ENCODE measurements around the gene ADAMTS16.

The ADAMTS16 gene

DNA sequence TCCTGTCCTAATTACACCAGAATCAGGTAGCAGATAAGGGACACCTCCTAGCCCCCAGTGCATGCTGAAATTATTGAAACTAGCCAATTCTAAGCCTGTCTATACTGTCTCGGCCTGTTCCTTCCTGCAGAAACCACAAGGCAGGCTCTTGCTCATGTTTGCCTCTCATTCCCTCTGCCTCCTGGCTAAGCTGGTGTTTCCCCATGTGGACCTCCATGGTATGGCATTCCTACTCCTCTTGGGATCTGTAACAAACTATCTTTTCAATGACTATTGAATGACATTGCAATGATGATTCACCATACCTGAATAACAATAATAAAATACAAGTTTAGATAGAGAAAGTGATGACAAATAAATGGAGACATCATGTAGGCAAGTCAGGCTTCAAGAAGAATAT, 35.6 kb upstream of the ADAMTS16 start:
- ChIA-PET CTCF (no interaction called here), POLR2A (no interaction called here)

DNA sequence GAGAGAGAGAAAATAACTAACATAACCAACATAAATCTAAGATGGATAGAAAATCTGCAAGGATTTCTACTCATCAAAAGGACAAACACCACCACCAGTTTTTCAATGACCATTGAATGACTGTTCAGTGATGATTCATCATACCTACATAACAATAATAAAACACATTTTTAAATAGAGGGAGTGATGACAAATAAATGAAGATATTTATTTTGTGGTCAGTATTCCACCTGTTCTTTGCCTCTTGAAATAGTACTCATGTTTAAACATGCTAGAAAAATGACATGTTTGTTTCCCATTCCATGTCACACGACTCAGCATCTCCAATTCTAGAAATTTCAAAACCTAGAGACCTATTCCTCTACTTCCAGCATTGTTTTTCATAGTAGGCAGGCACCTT, 34.6 kb upstream of the ADAMTS16 start:
- ChIA-PET POLR2A (no interaction called here), CTCF (no interaction called here)
- TF ChIP-seq SUZ12 (IDR thresholded peaks at IDR 0.05), result no peak
- no peak for TF ChIP-seq CTBP1 (IDR thresholded peaks at IDR 0.05; ENCODE audit: borderline replicate concordance)
- no peak for TF ChIP-seq ZNF384 (IDR thresholded peaks at IDR 0.05)
- no peak for TF ChIP-seq FOXK2 (IDR thresholded peaks at IDR 0.05)
- no peak for TF ChIP-seq ELF4 (IDR thresholded peaks at IDR 0.05)
- TF ChIP-seq SP1 (IDR thresholded peaks at IDR 0.05), result no peak
- TF ChIP-seq HDGF (IDR thresholded peaks at IDR 0.05; ENCODE audit: borderline replicate concordance), result no peak
- no peak for TF ChIP-seq LEF1 (IDR thresholded peaks at IDR 0.05; ENCODE audit: borderline replicate concordance)
- TF ChIP-seq FOXA1 (IDR thresholded peaks at IDR 0.05), result no peak
- no peak for TF ChIP-seq NFRKB (IDR thresholded peaks at IDR 0.05)
- TF ChIP-seq BHLHE40 (IDR thresholded peaks at IDR 0.05; ENCODE audit: borderline replicate concordance), result no peak
- TF ChIP-seq L3MBTL2 (conservative IDR thresholded peaks at IDR 0.05), result no peak
- DNase-seq (ENCODE audit: extremely low spot score), result no peak

More for the DNA sequence above, 35.6 kb upstream of the ADAMTS16 start:
- DNase-seq (ENCODE audit: extremely low spot score), result no peak
- TF ChIP-seq ARNT (IDR thresholded peaks at IDR 0.05), result no peak

DNA sequence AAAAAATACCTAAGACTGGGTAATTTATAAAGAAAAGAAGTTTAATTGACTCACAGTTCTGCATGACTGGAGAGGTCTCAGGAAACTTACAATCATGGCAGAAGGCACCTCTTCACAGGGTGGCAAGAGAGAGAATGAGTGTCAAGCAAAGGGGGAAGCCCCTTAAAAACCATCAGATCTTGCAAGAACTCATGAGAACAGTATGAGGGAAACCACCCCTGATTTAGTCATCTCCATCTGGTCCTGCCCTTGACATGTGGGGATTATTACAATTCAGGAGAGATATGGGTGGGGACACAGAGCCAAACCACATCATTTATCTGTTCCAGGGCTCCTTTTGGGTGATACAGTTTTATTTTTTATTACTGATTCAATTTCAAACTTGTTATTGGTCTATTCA, 23.2 kb upstream of the ADAMTS16 start:
- ChIA-PET CTCF (no interaction called here), POLR2A (no interaction called here)
- no peak for TF ChIP-seq FOXM1 (IDR thresholded peaks at IDR 0.05; ENCODE audit: borderline replicate concordance)
- TF ChIP-seq NFRKB (IDR thresholded peaks at IDR 0.05), result no peak
- TF ChIP-seq HDGF (IDR thresholded peaks at IDR 0.05; ENCODE audit: borderline replicate concordance), result no peak
- no peak for TF ChIP-seq SP1 (IDR thresholded peaks at IDR 0.05)
- no peak for TF ChIP-seq FOXK2 (IDR thresholded peaks at IDR 0.05)
- TF ChIP-seq BHLHE40 (IDR thresholded peaks at IDR 0.05; ENCODE audit: borderline replicate concordance), result no peak
- TF ChIP-seq, protein P1, sequence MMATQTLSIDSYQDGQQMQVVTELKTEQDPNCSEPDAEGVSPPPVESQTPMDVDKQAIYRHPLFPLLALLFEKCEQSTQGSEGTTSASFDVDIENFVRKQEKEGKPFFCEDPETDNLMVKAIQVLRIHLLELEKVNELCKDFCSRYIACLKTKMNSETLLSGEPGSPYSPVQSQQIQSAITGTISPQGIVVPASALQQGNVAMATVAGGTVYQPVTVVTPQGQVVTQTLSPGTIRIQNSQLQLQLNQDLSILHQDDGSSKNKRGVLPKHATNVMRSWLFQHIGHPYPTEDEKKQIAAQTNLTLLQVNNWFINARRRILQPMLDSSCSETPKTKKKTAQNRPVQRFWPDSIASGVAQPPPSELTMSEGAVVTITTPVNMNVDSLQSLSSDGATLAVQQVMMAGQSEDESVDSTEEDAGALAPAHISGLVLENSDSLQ (IDR thresholded peaks at IDR 0.05), result no peak
- TF ChIP-seq L3MBTL2 (conservative IDR thresholded peaks at IDR 0.05), result no peak
- TF ChIP-seq LEF1 (IDR thresholded peaks at IDR 0.05; ENCODE audit: borderline replicate concordance), result no peak
- no peak for TF ChIP-seq ZNF384 (IDR thresholded peaks at IDR 0.05)
- TF ChIP-seq TARDBP (IDR thresholded peaks at IDR 0.05), result no peak
- no peak for TF ChIP-seq FOXA1 (IDR thresholded peaks at IDR 0.05)
- TF ChIP-seq CTBP1 (IDR thresholded peaks at IDR 0.05; ENCODE audit: borderline replicate concordance), result no peak
- TF ChIP-seq ARNT (IDR thresholded peaks at IDR 0.05), result no peak

DNA sequence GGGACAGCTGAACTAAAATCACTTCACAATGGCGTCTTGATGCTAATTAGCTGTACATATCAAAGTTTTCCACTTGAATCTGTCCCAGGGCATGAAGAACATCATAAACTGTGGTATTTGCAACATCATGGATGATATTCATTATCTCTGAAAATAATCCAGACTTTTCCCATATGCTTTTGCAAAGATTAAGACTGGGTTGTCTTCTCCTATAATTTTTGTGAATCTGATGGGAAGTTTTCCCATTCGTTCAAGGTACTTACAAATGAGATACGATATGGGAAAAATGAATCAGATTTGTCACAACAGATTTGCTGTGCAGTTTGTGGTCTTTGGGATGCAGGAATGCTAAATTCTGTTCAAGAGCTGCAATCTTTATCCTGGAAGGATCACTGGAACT, 17.4 kb upstream of the ADAMTS16 start:
- POLR2A ChIA-PET, result no interaction called here
- no peak for DNase-seq (ENCODE audit: extremely low spot score)
- TF ChIP-seq NFRKB (IDR thresholded peaks at IDR 0.05) (no peak), L3MBTL2 (conservative IDR thresholded peaks at IDR 0.05) (no peak), BHLHE40 (IDR thresholded peaks at IDR 0.05; ENCODE audit: borderline replicate concordance) (no peak), HDGF (IDR thresholded peaks at IDR 0.05; ENCODE audit: borderline replicate concordance) (no peak), TARDBP (IDR thresholded peaks at IDR 0.05) (no peak), CTBP1 (IDR thresholded peaks at IDR 0.05; ENCODE audit: borderline replicate concordance) (no peak), SP1 (IDR thresholded peaks at IDR 0.05) (no peak), FOXK2 (IDR thresholded peaks at IDR 0.05) (no peak), FOXA1 (IDR thresholded peaks at IDR 0.05) (no peak), ARNT (IDR thresholded peaks at IDR 0.05) (no peak), SUZ12 (IDR thresholded peaks at IDR 0.05) (no peak), LEF1 (IDR thresholded peaks at IDR 0.05; ENCODE audit: borderline replicate concordance) (no peak)
- TF ChIP-seq, protein P1 (IDR thresholded peaks at IDR 0.05), result no peak
- CTCF ChIA-PET, result no interaction called here

More for the DNA sequence above, 23.2 kb upstream of the ADAMTS16 start:
- no peak for DNase-seq (ENCODE audit: extremely low spot score)

DNA sequence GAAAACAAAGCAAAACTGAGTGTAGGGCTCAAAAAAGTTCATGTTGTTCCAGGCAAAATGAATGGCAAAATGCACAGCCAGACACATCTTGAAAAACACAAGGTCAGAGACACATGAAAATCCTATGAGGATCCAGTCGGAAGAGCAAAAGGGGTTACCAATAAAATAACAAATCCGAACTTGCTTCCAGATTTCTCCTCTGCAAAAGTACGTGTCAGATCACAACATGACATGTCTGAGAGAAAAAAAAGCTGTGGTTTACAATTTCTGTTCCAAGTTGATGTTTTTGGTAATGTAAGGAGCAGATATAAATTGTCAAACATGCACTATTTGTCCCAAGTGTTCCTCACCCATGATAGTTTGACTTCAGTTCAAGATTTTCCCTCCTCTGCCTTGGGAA, 15.9 kb upstream of the ADAMTS16 start:
- ChIA-PET POLR2A (no interaction called here), CTCF (no interaction called here)
- no peak for DNase-seq (ENCODE audit: extremely low spot score)
- TF ChIP-seq ELF4 (IDR thresholded peaks at IDR 0.05), result no peak
- no peak for TF ChIP-seq HDGF (IDR thresholded peaks at IDR 0.05; ENCODE audit: borderline replicate concordance)
- TF ChIP-seq SUZ12 (IDR thresholded peaks at IDR 0.05), result no peak
- no peak for TF ChIP-seq ZNF384 (IDR thresholded peaks at IDR 0.05)

DNA sequence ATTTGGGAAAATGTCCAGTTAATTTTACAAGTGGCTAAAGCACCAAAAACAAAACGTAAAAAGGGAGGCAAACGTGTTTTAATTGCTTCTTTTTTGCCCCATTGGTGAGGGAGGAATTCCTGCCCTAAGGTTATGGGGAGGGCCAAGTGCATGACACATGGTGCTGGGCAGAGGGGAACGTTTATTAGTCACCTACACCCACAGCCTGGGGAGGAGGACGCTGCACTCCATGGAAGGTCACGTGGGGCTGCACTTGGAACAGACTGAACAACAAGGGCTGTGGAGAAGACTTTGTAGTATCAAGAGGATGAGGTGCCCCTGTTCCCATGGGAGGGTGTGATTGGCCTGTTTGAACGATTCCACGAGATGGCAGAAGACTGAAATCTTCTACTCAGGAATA, 13.7 kb upstream of the ADAMTS16 start:
- TF ChIP-seq, protein P1 (IDR thresholded peaks at IDR 0.05), result no peak
- TF ChIP-seq FOXM1 (IDR thresholded peaks at IDR 0.05; ENCODE audit: borderline replicate concordance) (no peak), HDGF (IDR thresholded peaks at IDR 0.05; ENCODE audit: borderline replicate concordance) (no peak), ARNT (IDR thresholded peaks at IDR 0.05) (no peak), BHLHE40 (IDR thresholded peaks at IDR 0.05; ENCODE audit: borderline replicate concordance) (no peak), L3MBTL2 (conservative IDR thresholded peaks at IDR 0.05) (no peak), ELF4 (IDR thresholded peaks at IDR 0.05) (no peak), FOXK2 (IDR thresholded peaks at IDR 0.05) (no peak), ZNF384 (IDR thresholded peaks at IDR 0.05) (no peak), LEF1 (IDR thresholded peaks at IDR 0.05; ENCODE audit: borderline replicate concordance) (no peak), SUZ12 (IDR thresholded peaks at IDR 0.05) (no peak), TARDBP (IDR thresholded peaks at IDR 0.05) (no peak), SP1 (IDR thresholded peaks at IDR 0.05) (no peak), CTBP1 (IDR thresholded peaks at IDR 0.05; ENCODE audit: borderline replicate concordance) (no peak)
- ChIA-PET POLR2A (no interaction called here), CTCF (no interaction called here)
- DNase-seq (ENCODE audit: extremely low spot score), result no peak

DNA sequence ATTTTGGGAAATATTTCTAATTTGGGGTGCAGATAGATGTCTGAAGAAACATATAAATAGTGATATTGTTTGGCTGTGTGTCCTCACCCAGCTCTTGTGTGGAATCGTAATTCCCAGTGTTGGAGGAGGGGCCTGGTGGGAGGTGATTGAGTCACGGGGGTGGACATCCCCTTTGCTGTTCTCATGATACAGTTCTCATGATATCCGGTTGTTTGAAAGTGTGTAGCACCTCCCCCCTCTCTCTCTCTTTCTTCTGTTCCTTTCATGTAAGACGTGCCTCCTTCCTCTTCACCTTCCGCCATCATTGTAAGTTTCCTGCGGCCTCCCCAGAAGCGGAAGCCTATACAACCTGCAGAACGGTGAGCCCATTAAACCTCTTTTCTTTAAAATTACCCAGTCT, 11.4 kb upstream of the ADAMTS16 start:
- POLR2A ChIA-PET, result interaction anchor here (0.9 kb wide), 1 partner anchor 12 kb away, joined by 3 read pairs; the partner anchor contains the start of gene ADAMTS16
- TF ChIP-seq FOXM1 (IDR thresholded peaks at IDR 0.05; ENCODE audit: borderline replicate concordance) (no peak), ELF4 (IDR thresholded peaks at IDR 0.05) (no peak), BHLHE40 (IDR thresholded peaks at IDR 0.05; ENCODE audit: borderline replicate concordance) (no peak), ARNT (IDR thresholded peaks at IDR 0.05) (no peak), SP1 (IDR thresholded peaks at IDR 0.05) (no peak), HDGF (IDR thresholded peaks at IDR 0.05; ENCODE audit: borderline replicate concordance) (no peak), NFRKB (IDR thresholded peaks at IDR 0.05) (no peak), SUZ12 (IDR thresholded peaks at IDR 0.05) (no peak), CTBP1 (IDR thresholded peaks at IDR 0.05; ENCODE audit: borderline replicate concordance) (no peak)
- TF ChIP-seq, protein P1 (IDR thresholded peaks at IDR 0.05), result no peak
- CTCF ChIA-PET, result no interaction called here
- DNase-seq (ENCODE audit: extremely low spot score), result no peak
